Nephron (organoid): Measurements from ENCODE around the gene PEA15.

Source experiments
- H3K27ac Mint-ChIP-seq, 3 experiments: 2 replicates each; pipeline ENCODE4 v1.8.0; 2020; ENCODE audit warnings: mixed read lengths in 3 of 3, mild to moderate bottlenecking in 2 of 3, moderate library complexity in 1 of 3
- H3K27me3 Mint-ChIP-seq: 2 replicates; pipeline ENCODE4 v1.8.0; 2021; ENCODE audit warnings: low read depth, mild to moderate bottlenecking, moderate library complexity, mixed read lengths
- H3K36me3 Mint-ChIP-seq: 2 replicates; pipeline ENCODE4 v1.8.0; 2020; ENCODE audit warnings: low read depth, mixed read lengths
- H3K4me1 Mint-ChIP-seq: 2 replicates; pipeline ENCODE4 v1.8.0; 2020; ENCODE audit warnings: mixed read lengths
- H3K4me3 Mint-ChIP-seq, 3 experiments: 2 replicates each; pipeline ENCODE4 v1.8.0; 2020; ENCODE audit warnings: mild to moderate bottlenecking in 3 of 3, mixed read lengths in 3 of 3, moderate library complexity in 2 of 3
- H3K9me3 Mint-ChIP-seq: 2 replicates; pipeline ENCODE4 v1.8.0; 2020; ENCODE audit warnings: mixed read lengths
- CTCF ChIP-seq, 3 experiments: fragments of 200-600 bp; sonication (generic); IDR thresholded peaks; one replicate each; pipeline ENCODE4 v1.5.0; 2021; ENCODE audit warnings: antibody characterized with exemption in 3 of 3; ENCODE audit not compliant: unreplicated experiment in 3 of 3

The PEA15 gene

GRCh38 chr1:160194737-160195059, 10.5 kb upstream of the PEA15 start:
- H3K27ac Mint-ChIP-seq, result no peak overlapping the region
- TF ChIP-seq CTCF (IDR thresholded peaks at IDR 0.05; ENCODE audit: unreplicated experiment in 3 of 3), result no peak
- H3K9me3 Mint-ChIP-seq, result no peaks in the 10 kb centered on the region
- H3K4me3 Mint-ChIP-seq, result no peak overlapping the region
- peaks cover 5% of the 10 kb centered on the region for H3K4me1 Mint-ChIP-seq
- no peaks in the 10 kb centered on the region for H3K27me3 Mint-ChIP-seq
- H3K36me3 Mint-ChIP-seq, result no peaks in the 10 kb centered on the region

GRCh38 chr1:160196143-160196542, 9.0 kb upstream of the PEA15 start:
- no peak for TF ChIP-seq CTCF (IDR thresholded peaks at IDR 0.05; ENCODE audit: unreplicated experiment in 3 of 3)
- Mint-ChIP-seq H3K9me3 (no peaks in the 10 kb centered on the region), H3K4me3 (no peak overlapping the region), H3K27me3 (no peaks in the 10 kb centered on the region), H3K36me3 (no peaks in the 10 kb centered on the region), H3K4me1 (peaks cover 4% of the 10 kb centered on the region), H3K27ac (no peak overlapping the region)

- no peak for TF ChIP-seq CTCF (IDR thresholded peaks at IDR 0.05; ENCODE audit: unreplicated experiment in 3 of 3)
- Mint-ChIP-seq H3K4me3 (no peak overlapping the region), H3K27me3 (no peaks in the 10 kb centered on the region), H3K9me3 (no peaks in the 10 kb centered on the region), H3K4me1 (peaks cover 4% of the 10 kb centered on the region), H3K27ac (no peak overlapping the region), H3K36me3 (no peaks in the 10 kb centered on the region)
These were observed 8.0 kb upstream of the PEA15 start for GRCh38 chr1:160197231-160197630.

- Mint-ChIP-seq H3K27ac (no peak overlapping the region), H3K36me3 (no peaks in the 10 kb centered on the region), H3K9me3 (no peaks in the 10 kb centered on the region), H3K27me3 (no peaks in the 10 kb centered on the region), H3K4me3 (no peak overlapping the region), H3K4me1 (peaks cover 9% of the 10 kb centered on the region)
- TF ChIP-seq CTCF (IDR thresholded peaks at IDR 0.05; ENCODE audit: unreplicated experiment in 3 of 3), result no peak
These were observed 4.4 kb upstream of the PEA15 start for GRCh38 chr1:160200786-160201185.

GRCh38 chr1:160204526-160205241, 500 bp upstream of the PEA15 start:
- Mint-ChIP-seq H3K4me1 (peaks cover 46% of the 10 kb centered on the region), H3K4me3 (peak overlapping the region; percentile 81 to 87 (median 83)), H3K36me3 (peaks cover 15% of the 10 kb centered on the region), H3K27me3 (no peaks in the 10 kb centered on the region), H3K27ac (peak overlapping the region; percentile 48 to 74 (median 73)), H3K9me3 (no peaks in the 10 kb centered on the region)
- no peak for TF ChIP-seq CTCF (IDR thresholded peaks at IDR 0.05; ENCODE audit: unreplicated experiment in 3 of 3)

- Mint-ChIP-seq H3K4me3 (peak overlapping the region; percentile 81 to 87 (median 83)), H3K36me3 (peaks cover 23% of the 10 kb centered on the region), H3K9me3 (no peaks in the 10 kb centered on the region), H3K4me1 (peaks cover 57% of the 10 kb centered on the region), H3K27me3 (no peaks in the 10 kb centered on the region), H3K27ac (peak overlapping the region; percentile 73 to 80 (median 74))
- TF ChIP-seq CTCF (IDR thresholded peaks at IDR 0.05; ENCODE audit: unreplicated experiment in 3 of 3), result no peak
These were observed 829 bp downstream of the PEA15 start for GRCh38 chr1:160206036-160206389.
